Mesenchymal stem cell (in vitro differentiated cells and primary cell): ENCODE data around the gene LIX1L.

Experiments used
- DNase-seq: peaks from one replicate; pipeline ENCODE4 v3.0.0-alpha.2; 2013
- H2AFZ ChIP-seq: one replicate; pipeline ENCODE4 v1.6.1; 2013; ENCODE audit warnings: low read depth, mild to moderate bottlenecking, control low read depth, inconsistent platforms, low read length, moderate library complexity
- H2AK5ac ChIP-seq: 2 replicates; pipeline ENCODE4 v1.6.1; 2013; ENCODE audit warnings: low read length, moderate library complexity, mild to moderate bottlenecking, inconsistent platforms; ENCODE audit not compliant: severe bottlenecking
- H2BK120ac ChIP-seq: one replicate; pipeline ENCODE4 v1.6.1; 2013; ENCODE audit warnings: low read depth, mild to moderate bottlenecking, inconsistent platforms, low read length, moderate library complexity
- H2BK12ac ChIP-seq, 2 experiments: one replicate each; pipeline ENCODE4 v1.6.1; 2013; ENCODE audit warnings: inconsistent platforms in 2 of 2, low read length in 2 of 2, mild to moderate bottlenecking in 2 of 2, moderate library complexity in 2 of 2, control low read depth in 1 of 2
- H2BK15ac ChIP-seq: one replicate; pipeline ENCODE4 v1.6.1; 2013; ENCODE audit warnings: mild to moderate bottlenecking, low read depth, inconsistent platforms; ENCODE audit not compliant: poor library complexity, severe bottlenecking
- H2BK5ac ChIP-seq: 2 replicates; pipeline ENCODE4 v1.6.1; 2013; ENCODE audit warnings: low read depth, mild to moderate bottlenecking, low read length, control low read depth, inconsistent platforms; ENCODE audit not compliant: poor library complexity, severe bottlenecking
- H3K14ac ChIP-seq, 2 experiments: one replicate each; pipeline ENCODE4 v1.6.1; 2013; ENCODE audit warnings: inconsistent platforms in 2 of 2, low read length in 2 of 2, control low read depth in 1 of 2, mild to moderate bottlenecking in 1 of 2, moderate library complexity in 1 of 2
- H3K18ac ChIP-seq, 2 experiments: one replicate each; pipeline ENCODE4 v1.6.1; 2013; ENCODE audit warnings: inconsistent platforms in 2 of 2, low read length in 2 of 2, control low read depth in 1 of 2, low read depth in 1 of 2, mild to moderate bottlenecking in 1 of 2
- H3K23ac ChIP-seq, 2 experiments: one replicate each; pipeline ENCODE4 v1.6.1; 2013; ENCODE audit warnings: inconsistent platforms in 2 of 2, low read length in 2 of 2, mild to moderate bottlenecking in 2 of 2, moderate library complexity in 2 of 2, control low read depth in 1 of 2
- H3K27ac ChIP-seq: 2 replicates; pipeline ENCODE4 v1.5.1; 2013; ENCODE audit warnings: mild to moderate bottlenecking, moderate library complexity, low read length, control low read depth, inconsistent platforms; ENCODE audit not compliant: poor library complexity, severe bottlenecking
- H3K27me3 ChIP-seq, 2 experiments: 2 replicates each; pipeline versions ENCODE4 v1.6.1 to v1.7.0; 2013; ENCODE audit warnings: low read length in 2 of 2, mild to moderate bottlenecking in 2 of 2, moderate library complexity in 2 of 2, control low read depth in 1 of 2, inconsistent platforms in 1 of 2; ENCODE audit not compliant: control insufficient read depth in 1 of 2, insufficient read depth in 1 of 2
- H3K36me3 ChIP-seq, 2 experiments: 2 replicates each; pipeline versions ENCODE4 v1.6.1 to v1.7.0; 2013; ENCODE audit warnings: low read length in 2 of 2, control low read depth in 1 of 2, inconsistent platforms in 1 of 2, low read depth in 1 of 2, mild to moderate bottlenecking in 1 of 2; ENCODE audit not compliant: insufficient read depth in 2 of 2, control insufficient read depth in 1 of 2
- H3K4ac ChIP-seq, 2 experiments: one replicate each; pipeline ENCODE4 v1.6.1; 2013; ENCODE audit warnings: inconsistent platforms in 2 of 2, low read length in 2 of 2, mild to moderate bottlenecking in 2 of 2, moderate library complexity in 2 of 2, control low read depth in 1 of 2, low read depth in 1 of 2
- H3K4me1 ChIP-seq: 2 replicates; pipeline ENCODE4 v1.6.1; 2013; ENCODE audit warnings: low read depth, low read length, control low read depth; ENCODE audit not compliant: control insufficient read depth, insufficient read depth
- H3K4me2 ChIP-seq: 2 replicates; pipeline ENCODE4 v1.6.1; 2013; ENCODE audit warnings: low read length, mild to moderate bottlenecking, inconsistent platforms; ENCODE audit not compliant: poor library complexity, severe bottlenecking
- H3K4me3 ChIP-seq, 2 experiments: 2 replicates each; pipeline versions ENCODE4 v1.5.1 to v1.7.0; 2013; ENCODE audit warnings: low read length in 2 of 2, mild to moderate bottlenecking in 2 of 2, control low read depth in 1 of 2, low read depth in 1 of 2; ENCODE audit not compliant: insufficient read depth in 1 of 2
- H3K79me1 ChIP-seq: replicated peaks from 2 replicates; pipeline ENCODE4 v1.6.1; 2013; ENCODE audit warnings: mild to moderate bottlenecking, control low read depth, low read length, inconsistent platforms; ENCODE audit not compliant: poor library complexity, severe bottlenecking
- H3K9ac ChIP-seq: 2 replicates; pipeline ENCODE4 v1.7.0; 2013; ENCODE audit warnings: mild to moderate bottlenecking, low read length, moderate library complexity
- H3K9me3 ChIP-seq: 2 replicates; pipeline ENCODE4 v1.7.0; 2013; ENCODE audit warnings: mild to moderate bottlenecking, low read length; ENCODE audit not compliant: control insufficient read depth
- H4K8ac ChIP-seq: one replicate; pipeline ENCODE4 v1.6.1; 2013; ENCODE audit warnings: inconsistent platforms, mild to moderate bottlenecking, low read length, moderate library complexity
- H4K91ac ChIP-seq: one replicate; pipeline ENCODE4 v1.6.1; 2013; ENCODE audit warnings: mild to moderate bottlenecking, low read length, inconsistent platforms
- WGBS: methylation state at CpG from one replicate; pipeline ENCODE4 v1.1.7; 2013; ENCODE audit warnings: mixed read lengths; 5-methylcytosine and 5-hydroxymethylcytosine counted together

Gene LIX1L

DNA sequence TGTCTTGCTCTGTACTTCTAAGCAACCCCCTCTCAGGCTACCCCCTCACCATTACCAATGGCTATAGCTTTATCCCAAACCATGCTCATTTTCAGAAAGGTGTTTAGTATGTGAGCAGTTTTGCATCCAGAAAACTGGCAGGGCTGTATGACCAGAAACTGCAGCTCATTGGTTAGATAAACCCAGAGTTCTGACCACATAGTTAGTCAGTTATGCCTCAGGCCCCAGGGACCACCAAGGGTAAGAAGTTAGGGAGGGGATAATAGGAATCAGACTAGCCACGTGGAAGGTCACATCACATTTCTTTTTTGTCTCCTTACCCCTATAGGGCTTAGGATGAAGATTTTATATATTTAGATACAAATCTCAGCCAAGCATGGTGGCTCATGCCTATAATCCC is 49.2 kb downstream of the LIX1L start:
- Histone ChIP-seq H2AK5ac (no peak overlapping the region), H2AFZ (no peak overlapping the region)

DNA sequence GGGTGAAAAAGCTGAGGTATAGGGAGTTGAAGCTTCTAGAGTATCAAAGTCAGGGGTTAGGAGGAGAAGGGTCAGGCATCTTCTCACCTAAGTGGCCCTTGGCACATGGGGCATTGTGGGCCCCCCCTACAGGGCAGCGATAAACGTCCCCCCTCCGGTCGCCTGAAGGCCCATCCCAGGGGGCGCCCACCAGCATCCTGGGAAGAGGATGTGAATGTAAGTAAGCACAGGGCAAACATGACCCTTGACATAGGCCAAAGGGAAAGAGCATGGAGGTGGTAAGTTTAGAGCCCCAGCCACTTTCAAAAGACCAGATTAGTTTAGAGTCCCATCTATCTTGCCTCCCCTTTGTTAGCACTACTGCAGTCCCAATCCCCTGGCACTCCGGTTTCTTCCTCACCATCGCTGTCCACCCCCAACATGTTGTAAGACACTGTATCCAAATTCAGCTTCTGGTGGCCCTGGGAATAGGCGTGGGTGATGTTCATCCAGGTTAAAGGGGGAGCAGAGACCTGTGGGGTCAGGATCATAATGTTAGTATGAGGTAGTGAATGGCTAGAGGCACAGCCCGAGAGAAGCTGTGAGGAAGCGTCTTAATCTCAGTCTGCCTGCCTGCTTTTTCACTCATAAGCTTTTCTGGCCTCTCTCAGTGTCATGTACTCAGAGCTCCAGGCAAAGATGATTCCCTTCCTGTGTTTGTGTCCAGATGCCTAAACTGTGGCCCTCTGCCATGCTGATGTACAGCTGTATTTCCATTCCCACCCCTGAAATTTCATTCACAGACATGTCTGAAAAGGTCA is 50.7 kb downstream of the LIX1L start:
- Histone ChIP-seq H3K4me1 (peaks cover 10% of the 10 kb centered on the region), H4K8ac (peak overlapping the region; percentile 64), H3K27me3 (no peaks in the 10 kb centered on the region), H3K4ac (no peak overlapping the region), H2BK15ac (no peak overlapping the region), H3K79me1 (peaks cover 5% of the 10 kb centered on the region), H3K36me3 (peaks cover 36 to 58% of the 10 kb centered on the region in 2 experiments), H3K27ac (no peak overlapping the region), H3K4me3 (no peak overlapping the region), H3K9ac (peak overlapping the region; percentile 69), H2BK120ac (no peak overlapping the region), H3K14ac (no peak overlapping the region), H3K9me3 (no peaks in the 10 kb centered on the region), H2BK5ac (no peak overlapping the region), H3K23ac (no peak overlapping the region), H2BK12ac (peak overlapping the region in 1 of 2 experiments; percentile 49), H2AFZ (no peak overlapping the region), H3K18ac (peak overlapping the region; percentile 34 to 52), H2AK5ac (no peak overlapping the region), H4K91ac (no peak overlapping the region), H3K4me2 (no peak overlapping the region)
- no peak for DNase-seq
- 74% methylated on average over 8 of the region's 10 CpGs for WGBS

More for the DNA sequence above, 49.2 kb downstream of the LIX1L start:
- Histone ChIP-seq H3K79me1 (peaks cover 5% of the 10 kb centered on the region), H3K4me2 (no peak overlapping the region), H3K4ac (no peak overlapping the region), H2BK12ac (peak overlapping the region in 1 of 2 experiments; percentile 40), H3K23ac (no peak overlapping the region), H3K14ac (no peak overlapping the region), H3K9me3 (no peaks in the 10 kb centered on the region), H3K27me3 (no peaks in the 10 kb centered on the region), H3K9ac (peak overlapping the region; percentile 79), H2BK120ac (no peak overlapping the region), H4K91ac (no peak overlapping the region), H3K36me3 (peaks cover 34 to 57% of the 10 kb centered on the region in 2 experiments), H3K27ac (peak overlapping the region; percentile 3), H2BK5ac (no peak overlapping the region), H2BK15ac (no peak overlapping the region), H4K8ac (no peak overlapping the region), H3K18ac (no peak overlapping the region), H3K4me1 (peaks cover 10% of the 10 kb centered on the region), H3K4me3 (peak overlapping the region in 1 of 2 experiments; percentile 68)
- DNase-seq, result no peak
- WGBS, result no CpG with 5 or more reads among the region's 1 CpG

DNA sequence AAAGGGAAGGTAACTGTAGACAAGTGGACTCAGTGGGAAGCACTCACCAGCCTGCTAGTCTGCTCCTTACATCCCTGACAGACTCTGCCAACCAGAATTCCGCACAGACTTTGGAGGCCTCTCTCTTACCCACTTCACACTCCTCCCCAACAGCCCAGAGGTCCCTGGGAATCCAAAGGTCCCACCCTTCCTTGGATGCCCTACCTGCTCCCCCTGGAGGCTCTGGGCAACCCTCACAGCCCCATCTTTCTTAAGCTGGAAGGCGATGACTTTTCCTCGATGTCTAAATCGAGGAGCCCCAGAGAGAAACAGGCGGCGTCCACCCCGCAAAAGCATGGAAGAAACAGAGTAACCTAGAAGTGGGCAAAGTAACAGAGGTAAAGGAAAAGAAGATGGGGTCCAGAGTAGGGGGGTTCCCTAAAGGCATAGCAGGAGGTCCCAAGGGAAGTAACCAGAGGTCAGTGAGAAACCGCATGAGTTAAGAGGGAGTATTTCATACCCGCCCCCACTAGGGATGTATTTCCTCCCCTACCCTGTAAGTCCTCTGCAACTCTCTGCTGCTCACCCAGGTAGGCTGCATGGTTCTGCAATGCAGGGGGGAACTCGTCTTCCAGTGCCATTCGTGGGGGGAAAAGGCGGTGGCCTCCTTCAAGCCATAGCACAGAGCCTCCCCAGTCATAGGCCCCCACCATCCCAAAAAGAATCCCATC is 56.4 kb downstream of the LIX1L start:
- Histone ChIP-seq H2BK12ac (no peak overlapping the region), H3K23ac (no peak overlapping the region), H2BK15ac (no peak overlapping the region), H3K14ac (no peak overlapping the region), H3K4me2 (no peak overlapping the region), H3K18ac (no peak overlapping the region), H2BK120ac (no peak overlapping the region), H3K4me3 (no peak overlapping the region), H3K79me1 (no peaks in the 10 kb centered on the region), H3K36me3 (peaks cover 50 to 88% of the 10 kb centered on the region in 2 experiments), H4K8ac (no peak overlapping the region), H4K91ac (no peak overlapping the region), H3K27ac (no peak overlapping the region), H3K9me3 (no peaks in the 10 kb centered on the region), H2AFZ (no peak overlapping the region), H2BK5ac (no peak overlapping the region), H3K4me1 (no peaks in the 10 kb centered on the region), H3K9ac (no peak overlapping the region), H3K27me3 (no peaks in the 10 kb centered on the region), H2AK5ac (no peak overlapping the region), H3K4ac (no peak overlapping the region)
- 93% methylated on average over 9 of the region's 12 CpGs for WGBS
- DNase-seq, result no peak

DNA sequence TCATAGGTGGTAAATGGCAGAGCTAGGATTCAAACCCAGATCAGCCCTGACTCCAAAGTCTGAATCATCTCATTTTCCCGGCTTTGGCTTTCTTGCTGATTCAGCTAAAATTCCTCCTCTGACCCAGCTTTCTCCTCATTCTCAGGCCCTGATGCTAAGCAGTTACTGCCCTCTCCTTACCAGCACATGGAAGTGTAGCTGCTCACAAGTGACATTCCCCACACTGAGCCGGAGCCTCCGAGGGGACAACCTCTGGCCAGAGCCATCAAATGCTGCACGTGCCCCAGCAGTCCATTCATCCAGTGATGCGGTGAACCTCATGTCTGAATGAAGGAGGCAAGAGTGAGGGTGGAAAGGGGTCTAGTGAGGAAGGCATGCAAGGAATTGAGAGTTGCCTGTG is 59.1 kb downstream of the LIX1L start:
- Histone ChIP-seq H2BK5ac (no peak overlapping the region), H3K9me3 (no peaks in the 10 kb centered on the region), H2BK12ac (no peak overlapping the region), H4K8ac (no peak overlapping the region), H2AK5ac (no peak overlapping the region), H2BK120ac (no peak overlapping the region), H3K4me1 (no peaks in the 10 kb centered on the region), H3K4ac (peak overlapping the region in 1 of 2 experiments; percentile 39), H3K79me1 (no peaks in the 10 kb centered on the region), H2BK15ac (no peak overlapping the region), H3K36me3 (peaks cover 44 to 87% of the 10 kb centered on the region in 2 experiments), H4K91ac (no peak overlapping the region), H3K27me3 (no peaks in the 10 kb centered on the region), H3K4me3 (no peak overlapping the region), H3K27ac (no peak overlapping the region), H3K18ac (no peak overlapping the region), H3K23ac (no peak overlapping the region), H2AFZ (no peak overlapping the region), H3K9ac (no peak overlapping the region), H3K14ac (no peak overlapping the region), H3K4me2 (no peak overlapping the region)
- DNase-seq, result no peak
- WGBS, result 88% methylated on average over 5 of the region's 5 CpGs
